Epidermal melanocyte (primary cell): Measurements from ENCODE around the gene QPCTL.
A peak's percentile ranks its signal among the peaks of the same experiment; 100 is the strongest.

Source experiments
- DNase-seq: peaks from one replicate; pipeline ENCODE4 v3.0.0; 2011; ENCODE audit warnings: low spot score; ENCODE audit not compliant: insufficient read length

QPCTL gene

GRCh38 chr19:45692187-45693105 is at the start of gene QPCTL:
Gene QPCTL (plus strand): TSS chr19:45692666. CDS start chr19:45692704, 38 bp downstream.
- DNase-seq, result peak; percentile 96

GRCh38 chr19:45643024-45643926 is 49.2 kb upstream of the QPCTL start:
- DNase-seq, result peak; percentile 95

GRCh38 chr19:45643927-45644771 is 48.3 kb upstream of the QPCTL start:
- DNase-seq, result no peak

- DNase-seq, result no peak
Measured at GRCh38 chr19:45645068-45645630, 47.3 kb upstream of the QPCTL start.

GRCh38 chr19:45645631-45646344 is 46.7 kb upstream of the QPCTL start:
- peak; percentile 95 for DNase-seq

GRCh38 chr19:45646345-45646698 is 46.1 kb upstream of the QPCTL start:
- no peak for DNase-seq

- no peak for DNase-seq
Measured at GRCh38 chr19:45650722-45651121, 41.7 kb upstream of the QPCTL start.

- DNase-seq, result no peak
Measured at GRCh38 chr19:45653634-45654033, 38.8 kb upstream of the QPCTL start.

- no peak for DNase-seq
Measured at GRCh38 chr19:45655073-45655472, 37.4 kb upstream of the QPCTL start.

GRCh38 chr19:45657520-45658167 is 34.8 kb upstream of the QPCTL start:
- no peak for DNase-seq

- no peak for DNase-seq
Measured at GRCh38 chr19:45659096-45659729, 33.3 kb upstream of the QPCTL start.

GRCh38 chr19:45660636-45661035 is 31.8 kb upstream of the QPCTL start:
- no peak for DNase-seq

GRCh38 chr19:45663800-45664199 is 28.7 kb upstream of the QPCTL start:
- DNase-seq, result no peak

- DNase-seq, result no peak
Measured at GRCh38 chr19:45664575-45664974, 27.9 kb upstream of the QPCTL start.

- DNase-seq, result no peak
Measured at GRCh38 chr19:45667620-45668341, 24.7 kb upstream of the QPCTL start, which contains the start of gene GIPR. Gene GIPR (plus strand): TSS chr19:45668221. CDS start chr19:45669521, 1,300 bp downstream.

GRCh38 chr19:45668342-45668871 is 24.1 kb upstream of the QPCTL start:
- DNase-seq, result no peak

GRCh38 chr19:45670670-45671453 is 21.6 kb upstream of the QPCTL start:
- DNase-seq, result peak; percentile 79
